Measurements from ENCODE around the gene CXorf66. TPM values are rescaled to one million over a fixed set of nuclear protein-coding genes. Genes with fewer than 3 reads are reported as not detected.

CXorf66 gene
- total and polyA plus RNA-seq, 2 of the 8 experiments (the other 6 are each of a cell fraction or from before 2014, with no cell fraction given), result not detected

GRCh38 chrX:139932901-139933796, 32.2 kb downstream of the CXorf66 start, which contains the start of gene ATP11C (continued):
- TF ChIP-seq TAF7 (optimal IDR thresholded peaks at IDR 0.05; ENCODE audit: borderline replicate concordance, low read depth, low read length) (no peak), PHF8 (conservative IDR thresholded peaks at IDR 0.05; ENCODE audit: low read depth, low read length) (peak; percentile 23; the same call in 1 of the 2 replicates), CHD2 (IDR thresholded peaks at IDR 0.05; ENCODE audit: low read length) (no peak), E2F6 (IDR thresholded peaks at IDR 0.05) (0 out of 2 replicates have a peak, but pooled peaks have one; percentile 19), CHD7 (IDR thresholded peaks at IDR 0.05; ENCODE audit: insufficient replicate concordance, low read length) (no peak), BACH1 (IDR thresholded peaks at IDR 0.05; ENCODE audit: low read length) (no peak), RFX5 (IDR thresholded peaks at IDR 0.05; ENCODE audit: borderline replicate concordance, low read depth, low read length) (no peak), CEBPB (IDR thresholded peaks at IDR 0.05; ENCODE audit: low read depth, low read length) (no peak)

Measured in H1 (cell line).